SK-N-SH (cell line): ENCODE measurements around the gene HPN. TPM values are rescaled to one million over a fixed set of nuclear protein-coding genes. Genes with fewer than 3 reads are reported as not detected.

Source experiments
- CTCF ChIA-PET: fragments of 300-600, 350-600 bp; formaldehyde crosslinking; extraction: SDS; loops from one replicate; lab custom pipeline; 2021; lab: Yijun Ruan, JAX
- POLR2A ChIA-PET: fragments of 350-600 bp; sonication (Branson Sonifier 250); formaldehyde crosslinking; extraction: SDS; loops from one replicate; lab custom pipeline; 2020; ENCODE audit warnings: antibody characterized with exemption, inconsistent platforms; lab: Yijun Ruan, JAX
- DNase-seq: peaks from one replicate; pipeline ENCODE4 v3.0.0; 2012
- H2AFZ ChIP-seq: fragments of 200-600 bp; sonication (generic); 2 replicates; pipeline ENCODE4 v1.8.1; 2016; ENCODE audit warnings: antibody characterized with exemption, mild to moderate bottlenecking, low read depth
- H3F3A ChIP-seq: fragments of 200-600 bp; sonication (generic); replicated peaks from 2 replicates; pipeline ENCODE3; 2016; ENCODE audit warnings: antibody characterized with exemption, mild to moderate bottlenecking; ENCODE audit not compliant: insufficient read depth
- H3K27ac ChIP-seq, 2 experiments: fragments of 200-500 bp in 1 of 2; fragments of 200-600 bp in 1 of 2; sonication (Bioruptor generic) in 1 of 2; sonication (generic), shearing (Covaris generic) in 1 of 2; 2 replicates each; pipeline versions ENCODE4 v1.5.1 to v1.6.1; 2014 to 2016; ENCODE audit warnings: low read depth in 2 of 2, inconsistent platforms in 1 of 2, low read length in 1 of 2, mild to moderate bottlenecking in 1 of 2, mixed read lengths in 1 of 2
- H3K27me3 ChIP-seq: fragments of 200-600 bp; sonication (generic), shearing (Covaris generic); 2 replicates; pipeline ENCODE4 v1.6.1; 2016; ENCODE audit warnings: mixed run types; ENCODE audit not compliant: insufficient read depth
- H3K36me3 ChIP-seq, 2 experiments: fragments of 200-500 bp in 1 of 2; fragments of 200-600 bp in 1 of 2; sonication (Bioruptor generic) in 1 of 2; sonication (generic) in 1 of 2; replicated peaks in 1 of 2; 2 replicates each; pipeline versions ENCODE3 to v1.5.1; 2014 to 2016; ENCODE audit warnings: low read length in 1 of 2, mild to moderate bottlenecking in 1 of 2; ENCODE audit not compliant: insufficient read depth in 2 of 2, control insufficient read depth in 1 of 2
- H3K4me1 ChIP-seq, 2 experiments: fragments of 200-500 bp in 1 of 2; fragments of 200-600 bp in 1 of 2; sonication (Bioruptor generic) in 1 of 2; sonication (generic), shearing (Covaris generic) in 1 of 2; 2 replicates each; pipeline versions ENCODE4 v1.5.1 to v1.6.1; 2014 to 2016; ENCODE audit warnings: low read depth in 1 of 2, low read length in 1 of 2, mixed run types in 1 of 2; ENCODE audit not compliant: insufficient read depth in 2 of 2, control insufficient read depth in 1 of 2
- H3K4me2 ChIP-seq: fragments of 200-600 bp; sonication (generic), shearing (Covaris generic); 2 replicates; pipeline ENCODE4 v1.6.1; 2017; ENCODE audit warnings: mixed run types
- H3K4me3 ChIP-seq, 2 experiments: fragments of 200-500 bp in 1 of 2; fragments of 200-600 bp in 1 of 2; sonication (Bioruptor generic) in 1 of 2; sonication (generic), shearing (Covaris generic) in 1 of 2; 2 replicates each; pipeline versions ENCODE4 v1.5.1 to v1.8.1; 2014 to 2016; ENCODE audit warnings: low read depth in 2 of 2, inconsistent platforms in 1 of 2, low read length in 1 of 2, mild to moderate bottlenecking in 1 of 2, mixed read lengths in 1 of 2, moderate library complexity in 1 of 2
- H3K79me2 ChIP-seq: fragments of 200-600 bp; sonication (generic); 2 replicates; pipeline ENCODE4 v1.8.1; 2017; ENCODE audit warnings: mild to moderate bottlenecking; ENCODE audit not compliant: insufficient read depth
- H3K9ac ChIP-seq: fragments of 200-600 bp; sonication (generic); 2 replicates; pipeline ENCODE4 v1.6.1; 2017; ENCODE audit warnings: mixed run types
- H3K9me2 ChIP-seq: fragments of 200-600 bp; sonication (generic); 2 replicates; pipeline ENCODE4 v1.6.1; 2017; ENCODE audit warnings: mixed run types
- H3K9me3 ChIP-seq: fragments of 200-600 bp; sonication (generic); 2 replicates; pipeline ENCODE4 v1.6.1; 2017; ENCODE audit warnings: mixed run types, mild to moderate bottlenecking, moderate library complexity
- H4K20me1 ChIP-seq: fragments of 200-600 bp; sonication (generic); 2 replicates; pipeline ENCODE4 v1.6.1; 2017; ENCODE audit warnings: mild to moderate bottlenecking, mixed run types; ENCODE audit not compliant: insufficient read depth
- ELF1 ChIP-seq: IDR thresholded peaks from 2 replicates; pipeline ENCODE4 v1.4.0; 2012
- FOXJ3 ChIP-seq: sonication (generic); formaldehyde crosslinking; IDR thresholded peaks from 2 replicates; pipeline ENCODE4 v1.5.1; 2020; ENCODE audit warnings: mild to moderate bottlenecking, missing genetic modification reagents
- GABPA ChIP-seq: IDR thresholded peaks from 2 replicates; pipeline ENCODE4 v1.4.0; 2012; ENCODE audit warnings: low read depth, mild to moderate bottlenecking
- GATA2 ChIP-seq: sonication (generic); formaldehyde crosslinking; IDR thresholded peaks from 2 replicates; pipeline ENCODE4 v1.5.0; 2020; ENCODE audit warnings: mild to moderate bottlenecking, missing genetic modification reagents
- IRF3 ChIP-seq: fragments of 150-350 bp; IDR thresholded peaks from 2 replicates; pipeline ENCODE4 v1.6.1; 2016; ENCODE audit warnings: mild to moderate bottlenecking, low read depth, low read length
- MEF2A ChIP-seq: IDR thresholded peaks from 2 replicates; pipeline ENCODE4 v1.4.0; 2012; ENCODE audit warnings: low read depth, borderline replicate concordance
- NFIC ChIP-seq: IDR thresholded peaks from 2 replicates; pipeline ENCODE4 v1.4.0; 2012; ENCODE audit warnings: borderline replicate concordance
- POLR2AphosphoS5 ChIP-seq: IDR thresholded peaks from 2 replicates; pipeline ENCODE4 v1.6.1; 2012; ENCODE audit warnings: low read depth, low read length
- RXRA ChIP-seq: IDR thresholded peaks from 2 replicates; pipeline ENCODE4 v1.4.0; 2012; ENCODE audit warnings: low read depth, mild to moderate bottlenecking, borderline replicate concordance
- SMC3 ChIP-seq: IDR thresholded peaks from 2 replicates; pipeline ENCODE4 v1.6.1; 2012; ENCODE audit warnings: low read depth, low read length, improper control_type of control experiment
- TCF12 ChIP-seq: IDR thresholded peaks from 2 replicates; pipeline ENCODE4 v1.4.0; 2012
- USF2 ChIP-seq: fragments of 150-350 bp; IDR thresholded peaks from 2 replicates; pipeline ENCODE4 v1.6.1; 2017; ENCODE audit warnings: antibody characterized with exemption, low read length, low read depth, borderline replicate concordance
- YY1 ChIP-seq: IDR thresholded peaks from 2 replicates; pipeline ENCODE4 v1.4.0; 2012; ENCODE audit warnings: low read depth, mild to moderate bottlenecking
- WGBS: methylation state at CpG from one replicate; pipeline ENCODE4 v1.1.6; 2017; ENCODE audit warnings: low lambda C conversion rate; 5-methylcytosine and 5-hydroxymethylcytosine counted together
- polyA plus RNA-seq, 3 experiments: library from polyadenylated mRNA; depleted of rRNA; stranded (reverse); fragments of >200 nt; gene quantifications; 2 replicates each; pipeline ENCODE4 v1.2.3, GENCODE V29; 2012
- TF ChIP-seq, protein P1 (sequence below): IDR thresholded peaks from 2 replicates; pipeline ENCODE4; 2012

HPN gene
- polyA plus RNA-seq, 1 of the 3 experiments (the other 2 are of a cell fraction): 0.05 TPM

- no peak overlapping the region for H3K4me3 ChIP-seq
- no peak overlapping the region for H3K4me2 ChIP-seq
- no peaks in the 10 kb centered on the region for H3K79me2 ChIP-seq
- H3K9ac ChIP-seq: no peak overlapping the region
- H3F3A ChIP-seq: peaks cover 4% of the 10 kb centered on the region
- ChIA-PET POLR2A (no interaction called here), CTCF (interaction anchor here (0.7 to 1.5 kb wide), 2 partner anchors 9 kb away, joined by 3 to 6 read pairs; partner anchors contain the start of gene FXYD3)
- no peak for DNase-seq
- H3K9me3 ChIP-seq: no peaks in the 10 kb centered on the region
- TF ChIP-seq USF2 (no peak), TCF12 (no peak), SMC3 (no peak), ELF1 (no peak)
- no peak overlapping the region for H3K27ac ChIP-seq
- H3K36me3 ChIP-seq: no peaks in the 10 kb centered on the region
- 64% methylated on average over 7 of the region's 9 CpGs for WGBS
- no peaks in the 10 kb centered on the region for H3K9me2 ChIP-seq
- H2AFZ ChIP-seq: no peak overlapping the region
- H3K4me1 ChIP-seq: no peaks in the 10 kb centered on the region
- H4K20me1 ChIP-seq: no peaks in the 10 kb centered on the region
- no peaks in the 10 kb centered on the region for H3K27me3 ChIP-seq
Observed at GRCh38 chr19:35106291-35106583, 64.7 kb downstream of the HPN start.

GRCh38 chr19:35106898-35107541 is 65.5 kb downstream of the HPN start:
- no peak overlapping the region for H3K4me2 ChIP-seq
- H3K9ac ChIP-seq: no peak overlapping the region
- ChIA-PET POLR2A (no interaction called here), CTCF (interaction anchor here (0.6 to 1.5 kb wide), 5 partner anchors 8 to 47 kb away, joined by 3 to 6 read pairs (median 5); partner anchors contain the start of gene FXYD3)
- no peak overlapping the region for H3K27ac ChIP-seq
- H3F3A ChIP-seq: peaks cover 4% of the 10 kb centered on the region
- H3K4me1 ChIP-seq: no peaks in the 10 kb centered on the region
- no peaks in the 10 kb centered on the region for H3K36me3 ChIP-seq
- no peaks in the 10 kb centered on the region for H3K9me2 ChIP-seq
- DNase-seq: no peak
- no peaks in the 10 kb centered on the region for H3K9me3 ChIP-seq
- no peaks in the 10 kb centered on the region for H3K79me2 ChIP-seq
- WGBS: 41% methylated on average over 2 of the region's 2 CpGs
- no peak overlapping the region for H2AFZ ChIP-seq
- H3K4me3 ChIP-seq: no peak overlapping the region
- no peaks in the 10 kb centered on the region for H4K20me1 ChIP-seq
- TF ChIP-seq MEF2A (no peak), YY1 (no peak), GABPA (no peak), GATA2 (CRISPR knock-in tag) (no peak), IRF3 (no peak), FOXJ3 (CRISPR knock-in tag) (no peak), RXRA (no peak), NFIC (no peak), POLR2AphosphoS5 (no peak), USF2 (no peak)
- TF ChIP-seq, protein P1, sequence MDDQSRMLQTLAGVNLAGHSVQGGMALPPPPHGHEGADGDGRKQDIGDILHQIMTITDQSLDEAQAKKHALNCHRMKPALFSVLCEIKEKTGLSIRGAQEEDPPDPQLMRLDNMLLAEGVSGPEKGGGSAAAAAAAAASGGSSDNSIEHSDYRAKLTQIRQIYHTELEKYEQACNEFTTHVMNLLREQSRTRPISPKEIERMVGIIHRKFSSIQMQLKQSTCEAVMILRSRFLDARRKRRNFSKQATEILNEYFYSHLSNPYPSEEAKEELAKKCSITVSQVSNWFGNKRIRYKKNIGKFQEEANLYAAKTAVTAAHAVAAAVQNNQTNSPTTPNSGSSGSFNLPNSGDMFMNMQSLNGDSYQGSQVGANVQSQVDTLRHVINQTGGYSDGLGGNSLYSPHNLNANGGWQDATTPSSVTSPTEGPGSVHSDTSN: no peak
- H3K27me3 ChIP-seq: no peaks in the 10 kb centered on the region
